ENCODE measurements around the gene CATSPERD.
"Not testable (repeated sequence)": the region's sequence is repeated elsewhere in the genome, so short reads cannot be mapped to it uniquely, and the experiment has no call there.

Gene CATSPERD

DNA sequence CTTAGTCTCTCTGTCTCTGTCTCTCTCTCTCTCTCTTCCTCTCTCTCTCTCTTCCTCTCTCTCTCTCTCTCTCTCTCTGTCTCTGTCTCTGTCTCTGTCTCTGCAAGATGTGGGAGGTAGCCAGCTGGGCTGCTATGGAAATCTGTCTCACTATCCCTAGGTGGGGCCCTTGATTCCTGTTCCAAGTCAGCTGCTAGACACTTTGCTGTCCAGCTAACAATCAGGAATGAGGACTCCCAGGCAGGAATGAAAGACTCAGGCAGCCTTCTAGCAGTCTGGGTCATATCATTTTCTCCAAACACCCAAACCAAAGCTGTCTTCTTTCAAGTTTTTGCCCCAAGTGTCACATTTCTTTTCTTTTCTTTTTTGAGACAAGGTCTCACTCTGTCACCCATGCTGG lies 23.2 kb downstream of the CATSPERD start:
- DNase-seq, result no peak

- DNase-seq, result not testable (repeated sequence)
These were observed 24.6 kb downstream of the CATSPERD start for GRCh38 chr19:5744999-5745398.

DNA sequence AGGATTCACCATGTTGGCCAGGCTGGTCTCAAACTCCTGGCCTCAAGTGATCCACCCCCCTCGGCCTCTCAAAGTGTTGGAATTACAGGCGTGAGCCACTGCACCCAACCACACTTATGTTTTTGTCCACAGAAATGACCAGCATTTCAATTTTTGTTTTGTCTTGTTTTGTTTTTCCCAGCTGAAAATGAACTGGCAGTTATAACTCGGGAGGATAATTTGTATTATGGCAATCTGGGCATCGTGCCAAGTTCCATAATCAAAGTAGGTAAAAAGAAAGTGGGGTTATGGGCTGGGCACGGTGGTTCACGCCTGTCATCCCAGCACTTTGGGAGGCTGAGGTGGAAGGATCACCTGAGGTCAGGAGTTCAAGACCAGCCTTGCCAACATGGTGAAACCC lies 28.5 kb downstream of the CATSPERD start:
- DNase-seq, result not testable (repeated sequence)

DNA sequence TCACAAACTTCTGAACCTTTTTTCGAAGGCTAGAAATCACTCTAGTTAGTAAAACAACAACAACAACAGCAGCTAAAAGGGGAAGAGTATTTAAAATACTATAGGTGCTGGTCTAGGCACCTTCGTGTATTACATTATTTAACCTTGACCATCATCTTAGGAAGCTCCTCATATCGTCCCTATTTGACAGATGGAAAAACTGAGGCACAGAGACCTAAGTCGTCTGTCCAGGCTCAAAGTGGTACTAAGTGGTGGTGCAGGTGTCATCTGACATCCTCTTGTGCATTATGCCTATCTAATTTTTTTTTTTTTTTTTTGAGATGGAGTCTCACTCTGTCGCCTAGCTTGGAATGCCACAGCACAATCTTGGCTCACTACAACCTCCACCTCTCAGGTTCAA lies 29.1 kb downstream of the CATSPERD start:
- no peak for DNase-seq

DNA sequence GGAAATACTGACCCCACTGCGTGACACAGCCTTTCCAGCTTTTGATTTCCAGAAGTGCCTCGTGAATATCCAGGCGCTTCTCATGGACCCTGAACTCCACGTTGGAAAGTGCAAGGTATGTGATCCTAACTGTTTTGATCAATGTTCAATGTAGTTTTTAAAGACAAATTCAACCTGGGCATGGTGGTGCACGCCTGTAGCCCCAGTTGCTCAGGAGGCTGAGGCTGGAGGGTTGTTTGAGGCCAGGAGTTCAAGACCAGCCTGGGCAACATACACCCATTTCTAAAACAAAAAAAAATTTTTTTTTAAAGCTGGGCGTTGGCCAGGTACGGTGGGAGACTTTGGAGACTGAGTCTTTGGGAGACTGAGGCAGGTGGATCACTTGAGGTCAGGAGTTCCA lies 31.3 kb downstream of the CATSPERD start:
- no peak for DNase-seq

DNA sequence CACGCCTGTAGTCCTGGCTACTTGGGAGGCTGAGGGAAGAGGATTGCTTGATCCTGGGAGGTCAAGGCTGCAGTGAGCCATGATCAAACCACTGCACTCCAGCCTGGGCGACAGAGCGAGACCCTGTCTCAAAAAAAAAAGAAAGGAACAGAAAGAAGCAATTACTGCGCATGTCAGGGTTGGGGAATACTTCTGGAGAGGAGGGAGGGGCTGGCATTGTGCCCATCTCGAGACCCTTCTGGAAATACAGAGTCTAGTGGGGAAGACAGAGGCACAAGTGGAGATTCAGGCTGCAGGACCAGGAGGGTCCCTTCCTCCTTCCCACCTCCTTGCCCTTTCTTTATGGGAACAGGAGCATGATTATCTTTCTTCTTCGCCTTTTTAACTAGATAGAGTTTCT lies 33.3 kb downstream of the CATSPERD start:
- DNase-seq, result no peak

GRCh38 chr19:5762608-5763217 lies 42.3 kb downstream of the CATSPERD start:
- DNase-seq, result no peak

DNA sequence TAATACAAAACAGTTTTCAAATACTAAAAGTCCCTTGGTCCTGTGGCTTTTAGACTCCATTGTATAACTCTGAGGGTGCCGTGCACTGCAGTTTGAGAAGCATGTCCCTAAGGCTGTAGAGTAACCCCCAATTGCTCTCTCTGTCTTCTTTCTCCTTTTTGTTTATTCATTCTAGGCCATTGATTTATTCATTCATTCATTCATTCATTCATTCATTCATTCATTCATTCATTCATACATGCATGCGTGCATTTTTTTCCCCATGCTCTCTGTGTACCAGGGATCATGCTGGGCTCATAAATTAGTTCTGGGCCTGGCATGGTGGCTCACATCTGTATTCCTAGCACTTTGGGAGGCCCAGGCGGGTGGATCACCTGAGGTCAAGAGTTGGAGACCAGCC lies 44.8 kb downstream of the CATSPERD start:
- no peak for DNase-seq

- DNase-seq, result no peak
These were observed 47.5 kb downstream of the CATSPERD start for GRCh38 chr19:5767949-5768348.

DNA sequence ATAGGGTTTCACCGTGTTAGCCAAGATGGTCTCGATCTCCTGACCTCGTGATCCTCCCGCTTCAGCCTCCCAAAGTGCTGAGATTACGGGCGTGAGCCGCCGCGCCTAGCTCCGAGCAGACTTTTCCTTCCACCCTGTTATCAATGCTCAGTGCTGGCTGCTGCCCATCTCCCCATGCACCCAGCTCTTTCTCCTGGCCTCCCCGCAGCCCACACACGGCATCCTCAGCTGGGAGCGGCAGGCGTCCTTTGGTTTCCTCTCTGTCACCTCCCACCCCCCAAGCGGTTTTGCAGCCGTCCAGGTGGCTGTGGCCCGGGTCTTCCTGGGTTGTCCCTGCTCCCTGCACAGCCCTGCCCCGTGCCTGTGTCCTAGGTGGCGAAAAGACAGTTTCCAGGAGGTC lies 52.0 kb downstream of the CATSPERD start:
- DNase-seq, result no peak

DNA sequence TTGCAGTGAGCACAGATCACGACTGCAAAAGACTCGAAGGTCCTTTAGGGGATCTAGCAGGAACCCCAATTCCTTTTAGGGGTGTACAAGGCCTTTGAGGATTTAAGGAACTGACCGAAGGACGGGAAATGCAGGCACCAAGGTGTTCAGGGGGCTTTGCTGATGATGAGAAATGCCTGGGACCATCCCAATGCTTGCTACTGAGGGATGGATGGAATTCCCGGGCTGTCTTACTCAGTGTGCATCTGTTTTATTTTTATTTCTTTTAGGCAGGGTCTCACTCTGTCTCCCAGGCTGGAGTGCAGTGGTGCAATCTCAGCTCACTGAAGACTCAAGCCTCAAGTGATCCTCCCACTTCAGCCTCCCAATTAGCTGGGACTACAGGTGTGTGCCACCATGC lies 52.8 kb downstream of the CATSPERD start:
- DNase-seq, result no peak

- no peak for DNase-seq
These were observed 54.5 kb downstream of the CATSPERD start for GRCh38 chr19:5774921-5775320.

DNA sequence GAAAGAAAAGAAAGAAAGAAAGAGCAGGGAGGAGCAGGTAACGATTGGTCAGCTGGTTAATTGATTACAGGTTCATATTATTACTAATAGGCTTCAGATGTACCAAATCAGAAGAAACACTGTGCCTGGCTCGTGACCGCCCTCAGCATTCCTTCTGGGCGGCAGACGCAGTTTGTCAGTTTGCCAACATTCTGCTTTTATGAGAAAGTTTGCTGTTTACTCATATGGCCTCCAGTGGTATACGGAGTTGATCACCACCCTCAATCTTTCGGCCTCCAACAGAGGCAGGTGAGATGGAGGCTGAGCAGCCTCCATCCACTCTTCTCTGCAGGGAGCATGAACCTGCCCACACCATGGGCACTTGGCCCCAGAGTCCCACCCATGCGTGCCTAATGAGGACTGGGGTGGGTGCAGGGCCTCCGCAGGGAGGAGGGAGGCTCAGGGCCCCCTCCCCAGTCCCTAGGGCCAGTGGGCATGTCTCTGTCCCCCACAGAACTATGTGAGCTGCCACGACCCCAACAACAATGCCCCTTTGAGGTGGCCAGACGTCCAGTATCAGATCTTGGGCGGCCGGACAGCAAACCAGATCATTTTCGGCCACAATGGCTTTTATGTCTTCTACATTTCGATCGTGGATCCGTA lies 55.4 kb downstream of the CATSPERD start:
- DNase-seq, result no peak

- no peak for DNase-seq
These were observed 58.0 kb downstream of the CATSPERD start for GRCh38 chr19:5778402-5778801.

- not testable (repeated sequence) for DNase-seq
These were observed 60.5 kb downstream of the CATSPERD start for GRCh38 chr19:5780916-5781315.

DNA sequence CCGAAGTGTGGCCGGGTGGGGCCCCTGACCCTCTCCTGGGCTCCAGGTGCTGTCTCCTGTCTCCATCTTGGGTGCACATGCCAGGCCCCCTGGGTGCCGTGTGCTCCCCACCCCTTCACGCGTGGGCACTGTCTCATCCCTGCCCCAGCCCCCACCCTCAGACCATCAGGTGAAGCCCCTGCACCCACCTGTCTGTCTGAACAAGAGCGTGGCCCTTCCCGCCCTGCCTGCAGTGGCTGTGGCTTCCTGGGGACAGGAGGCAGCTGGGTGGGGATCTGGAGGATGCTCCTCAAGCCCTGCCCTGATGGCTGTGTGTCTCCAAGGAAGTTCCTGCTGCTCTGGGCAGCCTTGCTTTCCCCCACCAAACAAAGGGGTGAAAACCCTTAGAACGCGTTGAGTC lies 61.9 kb downstream of the CATSPERD start:
- no peak for DNase-seq

GRCh38 chr19:5782945-5783919 lies 62.8 kb downstream of the CATSPERD start:
- no peak for DNase-seq

GRCh38 chr19:5784581-5785147 lies 64.2 kb downstream of the CATSPERD start, which contains the start of gene PRR22:
PRR22 (minus strand) TSS chr19:5784746; CDS start chr19:5784660, 86 bp downstream.
- DNase-seq, result no peak

GRCh38 chr19:5785423-5785822 lies 65.0 kb downstream of the CATSPERD start:
- DNase-seq, result no peak

- DNase-seq, result no peak
These were observed 66.4 kb downstream of the CATSPERD start for GRCh38 chr19:5786593-5787408.

GRCh38 chr19:5787409-5788182 lies 67.2 kb downstream of the CATSPERD start:
- DNase-seq, result no peak

DNA sequence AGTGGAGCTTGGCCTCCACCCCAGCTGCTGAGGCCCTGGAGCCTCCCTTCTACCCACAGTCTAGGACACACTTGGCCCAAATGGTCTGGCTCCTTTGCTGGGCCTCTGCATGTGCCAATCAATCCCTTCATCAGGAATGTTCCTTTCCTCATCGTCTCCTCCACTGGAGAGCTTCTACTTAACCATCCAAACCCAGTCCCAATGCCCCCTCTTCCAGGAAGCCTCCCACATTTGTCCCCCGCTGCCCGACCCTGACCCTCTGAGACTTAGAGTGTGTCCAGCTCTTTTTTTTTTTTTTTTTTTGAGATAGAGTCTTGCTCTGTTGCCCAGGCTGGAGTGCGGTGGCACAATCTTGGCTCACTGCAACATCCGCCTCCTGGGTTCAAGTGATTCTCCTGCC lies 68.0 kb downstream of the CATSPERD start:
- DNase-seq, result no peak

Data from CD4-positive, alpha-beta T cell treated with Interleukin-17A for 4 hours (primary cell).